H1 (cell line): Measurements from ENCODE around the gene PXT1. TPM values are rescaled to one million over a fixed set of nuclear protein-coding genes. Genes with fewer than 3 reads are reported as not detected.
A peak's percentile ranks its signal among the peaks of the same experiment; 100 is the strongest.

Experiments used
- CTCF ChIA-PET: fragments of 300-600 bp; sonication (Branson Sonifier 250); formaldehyde crosslinking; loops from one replicate; lab custom pipeline; 2021; ENCODE audit not compliant: partially characterized antibody; lab: Charles Lee
- POLR2A ChIA-PET: fragments of 300-600 bp; sonication (Branson Sonifier 250); formaldehyde crosslinking; loops from one replicate; lab custom pipeline; 2021; ENCODE audit warnings: inconsistent platforms; ENCODE audit not compliant: partially characterized antibody; lab: Charles Lee
- DNase-seq, 2 experiments: peaks; one replicate each; pipeline versions ENCODE4 v3.0.0 to v3.0.0-alpha.2; 2010 to 2022; ENCODE audit warnings: low spot score in 2 of 2, low read depth in 1 of 2, mixed read lengths in 1 of 2
- FAIRE-seq: peaks from 2 replicates; lab custom pipeline; 2011; peaks lifted over from hg19 to GRCh38; lab: Jason Lieb, UNC
- H2AFZ ChIP-seq: 2 replicates; pipeline ENCODE4 v1.8.1; 2012; ENCODE audit warnings: low read length, inconsistent platforms
- H2AK5ac ChIP-seq: 2 replicates; pipeline ENCODE4 v1.6.1; 2013; ENCODE audit warnings: low read depth, low read length
- H2BK120ac ChIP-seq: replicated peaks from 2 replicates; pipeline ENCODE3; 2013; ENCODE audit warnings: low read depth, low read length, inconsistent platforms
- H2BK12ac ChIP-seq: 2 replicates; pipeline ENCODE4 v1.6.1; 2013; ENCODE audit warnings: low read depth, low read length
- H2BK15ac ChIP-seq: 2 replicates; pipeline ENCODE4 v1.6.1; 2013; ENCODE audit warnings: low read length
- H2BK20ac ChIP-seq: 2 replicates; pipeline ENCODE4 v1.6.1; 2013; ENCODE audit warnings: low read length
- H2BK5ac ChIP-seq: 2 replicates; pipeline ENCODE4 v1.6.1; 2013; ENCODE audit warnings: low read depth, low read length
- H3K14ac ChIP-seq: 2 replicates; pipeline ENCODE4 v1.6.1; 2013; ENCODE audit warnings: inconsistent platforms; ENCODE audit not compliant: insufficient read length
- H3K18ac ChIP-seq: 2 replicates; pipeline ENCODE4 v1.6.1; 2013; ENCODE audit warnings: low read length; ENCODE audit errors: extremely low read depth
- H3K23ac ChIP-seq: 2 replicates; pipeline ENCODE4 v1.6.1; 2013; ENCODE audit warnings: inconsistent platforms; ENCODE audit not compliant: insufficient read length
- H3K23me2 ChIP-seq: 2 replicates; pipeline ENCODE4 v1.6.1; 2013; ENCODE audit warnings: low read depth, low read length
- H3K27ac ChIP-seq: 2 replicates; pipeline ENCODE4 v1.6.1; 2011; ENCODE audit warnings: low read depth, low read length, inconsistent platforms
- H3K27me3 ChIP-seq, 4 experiments: replicated peaks in 1 of 4; 1 replicate in 1 of 4; 2 replicates in 3 of 4; pipeline versions ENCODE4 v1.6.1 to v1.8.1; 2011 to 2013; ENCODE audit warnings: low read length in 3 of 4, mild to moderate bottlenecking in 3 of 4, inconsistent platforms in 2 of 4, mixed read lengths in 2 of 4, moderate library complexity in 1 of 4; ENCODE audit not compliant: control insufficient read depth in 3 of 4, insufficient read depth in 3 of 4; ENCODE audit errors: extremely low read depth in 1 of 4
- H3K36me3 ChIP-seq, 4 experiments: 2 replicates each; pipeline versions ENCODE4 v1.6.1 to v1.8.1; 2011 to 2013; ENCODE audit warnings: mild to moderate bottlenecking in 4 of 4, low read length in 3 of 4, moderate library complexity in 2 of 4, control low read depth in 1 of 4, inconsistent platforms in 1 of 4; ENCODE audit not compliant: insufficient read depth in 4 of 4, control insufficient read depth in 2 of 4
- H3K4ac ChIP-seq: replicated peaks from 2 replicates; pipeline ENCODE3; 2013; ENCODE audit warnings: low read length, low read depth, mixed read lengths, inconsistent platforms; ENCODE audit not compliant: insufficient read length
- H3K4me1 ChIP-seq, 4 experiments: replicated peaks in 1 of 4; 1 replicate in 1 of 4; 2 replicates in 3 of 4; pipeline versions ENCODE4 v1.6.1 to v1.8.1; 2011 to 2013; ENCODE audit warnings: low read length in 3 of 4, inconsistent platforms in 2 of 4, mixed read lengths in 1 of 4; ENCODE audit not compliant: insufficient read depth in 4 of 4, control insufficient read depth in 3 of 4
- H3K4me2 ChIP-seq, 2 experiments: 2 replicates each; pipeline versions ENCODE4 v1.6.1 to v1.8.1; 2011 to 2013; ENCODE audit warnings: low read depth in 2 of 2, low read length in 2 of 2, control low read depth in 1 of 2, inconsistent platforms in 1 of 2, mild to moderate bottlenecking in 1 of 2; ENCODE audit not compliant: insufficient read depth in 1 of 2
- H3K4me3 ChIP-seq, 4 experiments: fragments of 200-600, 300-600 bp in 1 of 4; sonication (generic), shearing (Covaris generic), sonication (Bioruptor Twin) in 1 of 4; 2 replicates each; pipeline versions ENCODE4 v1.5.1 to v1.8.1; 2011 to 2016; ENCODE audit warnings: low read length in 4 of 4, low read depth in 3 of 4, control low read depth in 2 of 4, inconsistent platforms in 2 of 4, mild to moderate bottlenecking in 2 of 4, mixed read lengths in 1 of 4, moderate library complexity in 1 of 4; ENCODE audit not compliant: insufficient read depth in 2 of 4; ENCODE audit errors: extremely low read depth in 1 of 4
- H3K56ac ChIP-seq: replicated peaks from 2 replicates; pipeline ENCODE3; 2013; ENCODE audit warnings: low read depth, mild to moderate bottlenecking, mixed read lengths, low read length, inconsistent platforms; ENCODE audit not compliant: insufficient read length
- H3K79me1 ChIP-seq: 2 replicates; pipeline ENCODE4 v1.6.1; 2013; ENCODE audit warnings: low read depth, low read length, control low read depth
- H3K79me2 ChIP-seq, 2 experiments: 2 replicates each; pipeline versions ENCODE4 v1.6.1 to v1.8.1; 2012 to 2013; ENCODE audit warnings: low read length in 2 of 2, mild to moderate bottlenecking in 2 of 2, inconsistent platforms in 1 of 2; ENCODE audit not compliant: insufficient read depth in 2 of 2, control insufficient read depth in 1 of 2
- H3K9ac ChIP-seq, 4 experiments: replicated peaks in 1 of 4; 1 replicate in 1 of 4; 2 replicates in 3 of 4; pipeline versions ENCODE4 v1.6.1 to v1.8.1; 2011 to 2013; ENCODE audit warnings: low read depth in 3 of 4, low read length in 3 of 4, control low read depth in 2 of 4, mild to moderate bottlenecking in 2 of 4, moderate library complexity in 2 of 4, inconsistent platforms in 1 of 4; ENCODE audit errors: extremely low read depth in 1 of 4
- H3K9me3 ChIP-seq, 2 experiments: 2 replicates each; pipeline versions ENCODE4 v1.6.1 to v1.8.1; 2012 to 2013; ENCODE audit warnings: mild to moderate bottlenecking in 2 of 2, moderate library complexity in 2 of 2, control low read depth in 1 of 2, inconsistent platforms in 1 of 2, low read depth in 1 of 2, low read length in 1 of 2, mixed read lengths in 1 of 2; ENCODE audit not compliant: insufficient read depth in 2 of 2
- H4K20me1 ChIP-seq, 2 experiments: replicated peaks in 1 of 2; 2 replicates each; pipeline versions ENCODE3 to v1.8.1; 2011 to 2013; ENCODE audit warnings: inconsistent platforms in 2 of 2, low read length in 2 of 2, mild to moderate bottlenecking in 1 of 2; ENCODE audit not compliant: insufficient read depth in 2 of 2, control insufficient read depth in 1 of 2
- H4K5ac ChIP-seq: 2 replicates; pipeline ENCODE4 v1.6.1; 2013; ENCODE audit warnings: low read length, low read depth, mixed read lengths, inconsistent platforms; ENCODE audit not compliant: insufficient read length
- H4K8ac ChIP-seq: 2 replicates; pipeline ENCODE4 v1.8.0; 2013; ENCODE audit warnings: mild to moderate bottlenecking, moderate library complexity, low read length, inconsistent platforms; ENCODE audit not compliant: insufficient read depth; ENCODE audit errors: extremely low read depth
- H4K91ac ChIP-seq: replicated peaks from 2 replicates; pipeline ENCODE3; 2013; ENCODE audit warnings: low read length, mixed read lengths, inconsistent platforms; ENCODE audit not compliant: insufficient read length
- CHD2 ChIP-seq: IDR thresholded peaks from 2 replicates; pipeline ENCODE4 v1.6.1; 2012; ENCODE audit warnings: low read length, improper control_type of control experiment
- WGBS, 2 experiments: shearing (Covaris generic) in 1 of 2; methylation state at CpG; one replicate each; pipeline versions ENCODE4 v1.1.6 to v1.1.7; 2013 to 2015; ENCODE audit warnings: low lambda C conversion rate in 2 of 2, mixed read lengths in 2 of 2, inconsistent platforms in 1 of 2, low coverage in 1 of 2, missing lambda C conversion rate in 1 of 2; ENCODE audit not compliant: insufficient replicate concordance in 2 of 2, insufficient coverage in 1 of 2, insufficient read length in 1 of 2; ENCODE audit errors: extremely low coverage in 1 of 2, missing lambda C conversion rate in 1 of 2; 5-methylcytosine and 5-hydroxymethylcytosine counted together
- polyA plus RNA-seq, 7 experiments: library from polyadenylated mRNA; depleted of rRNA in 3 of 7; stranded (reverse) in 5 of 7; unstranded in 2 of 7; fragments of >200 nt in 5 of 7; fragments of 200-250 nt in 2 of 7; gene quantifications; 1 replicate in 5 of 7; 2 replicates in 1 of 7; 4 replicates in 1 of 7; pipeline versions ENCODE4 v1.2.1 to v1.2.3, GENCODE V29; 2011 to 2013; ENCODE audit warnings: missing spikeins in 2 of 7, mixed read lengths in 2 of 7
- total RNA-seq: library from RNA; stranded (reverse); fragmentation: NEBNext Ultra II Directional; extraction: Animal tissue kit (Norgen Biotek cat#: 25700); gene quantifications from 2 replicates; pipeline ENCODE4 v1.2.1, GENCODE V29; 2021

Gene PXT1
- total and polyA plus RNA-seq, 2 of the 8 experiments (the other 6 are each of a cell fraction or from before 2014, with no cell fraction given): 0.06 TPM; not detected in 1

GRCh38 chr6:36432151-36432671 is 10.4 kb downstream of the PXT1 start:
- H2BK12ac ChIP-seq: no peak overlapping the region
- H3K27ac ChIP-seq: no peak overlapping the region
- no peak overlapping the region for H2BK5ac ChIP-seq
- no peaks in the 10 kb centered on the region for H3K79me2 ChIP-seq
- H2AFZ ChIP-seq: peak overlapping the region; percentile 8; the same call in 1 of the 2 replicates
- H2BK120ac ChIP-seq: no peak overlapping the region
- H3K14ac ChIP-seq: no peak overlapping the region
- H4K5ac ChIP-seq: no peak overlapping the region
- FAIRE-seq (no peak), DNase-seq (no peak)
- no peak overlapping the region for H3K18ac ChIP-seq
- H3K4me1 ChIP-seq: no peaks in the 10 kb centered on the region
- no peak overlapping the region for H3K56ac ChIP-seq
- TF ChIP-seq CHD2: no peak
- no peak overlapping the region for H3K4ac ChIP-seq
- H3K9me3 ChIP-seq: no peaks in the 10 kb centered on the region
- no peak overlapping the region for H3K9ac ChIP-seq
- WGBS, 2 experiments: 86% methylated on average over 4 of the region's 4 CpGs; no CpG with 5 or more reads in 1 of the 2 experiments
- no peak overlapping the region for H2AK5ac ChIP-seq
- H3K4me3 ChIP-seq: no peak overlapping the region
- H3K23ac ChIP-seq: no peak overlapping the region
- no peak overlapping the region for H4K8ac ChIP-seq
- H2BK20ac ChIP-seq: no peak overlapping the region
- POLR2A ChIA-PET: interaction anchor here (1.6 kb wide), 1 partner anchor 163 kb away, joined by 5 read pairs; no protein-coding TSS in a partner anchor
- CTCF ChIA-PET: interaction anchor here (1.2 kb wide), 1 partner anchor 155 kb away, joined by 4 read pairs; no protein-coding TSS in a partner anchor
- H3K27me3 ChIP-seq: no peaks in the 10 kb centered on the region
- H4K91ac ChIP-seq: no peak overlapping the region
- H3K23me2 ChIP-seq: no peaks in the 10 kb centered on the region
- H3K36me3 ChIP-seq: no peaks in the 10 kb centered on the region
- H3K4me2 ChIP-seq: no peak overlapping the region
- no peaks in the 10 kb centered on the region for H3K79me1 ChIP-seq
- no peaks in the 10 kb centered on the region for H4K20me1 ChIP-seq
- no peak overlapping the region for H2BK15ac ChIP-seq
